NCI-H1436 (cell line): ENCODE results near the gene TMC3.
"Not testable (repeated sequence)": the region's sequence is repeated elsewhere in the genome, so short reads cannot be mapped to it uniquely, and the experiment has no call there.

Experiments
- DNase-seq: peaks from one replicate; lab custom pipeline; 2025; lab: John Stamatoyannopoulos, UW

TMC3 gene

GRCh38 chr15:81373775-81374395, at the start of gene TMC3:
Gene TMC3 (minus strand): TSS chr15:81374213. CDS start chr15:81374077, 136 bp downstream.
- DNase-seq = no peak

- DNase-seq = no peak
These were observed 47.4 kb upstream of the TMC3 start for GRCh38 chr15:81421461-81421860.

- DNase-seq = no peak
These were observed 45.4 kb upstream of the TMC3 start for GRCh38 chr15:81419332-81419943.

GRCh38 chr15:81418891-81419290, 44.9 kb upstream of the TMC3 start:
- DNase-seq = no peak

- DNase-seq = no peak
These were observed 44.4 kb upstream of the TMC3 start for GRCh38 chr15:81418444-81418843.

- DNase-seq = not testable (repeated sequence)
These were observed 40.4 kb upstream of the TMC3 start for GRCh38 chr15:81414274-81414968.

- no peak for DNase-seq
These were observed 39.8 kb upstream of the TMC3 start for GRCh38 chr15:81413851-81414250.

- no peak for DNase-seq
These were observed 38.1 kb upstream of the TMC3 start for GRCh38 chr15:81411969-81412633.

GRCh38 chr15:81411051-81411450, 37.0 kb upstream of the TMC3 start:
- no peak for DNase-seq

- DNase-seq = peak; percentile 79
These were observed 36.3 kb upstream of the TMC3 start for GRCh38 chr15:81410318-81410753.

- no peak for DNase-seq
These were observed 33.7 kb upstream of the TMC3 start for GRCh38 chr15:81407718-81408117.

- no peak for DNase-seq
These were observed 33.2 kb upstream of the TMC3 start for GRCh38 chr15:81407176-81407575.

GRCh38 chr15:81400640-81401236, 26.7 kb upstream of the TMC3 start:
- peak; percentile 14 for DNase-seq

- DNase-seq = no peak
These were observed 25.0 kb upstream of the TMC3 start for GRCh38 chr15:81398910-81399551.

- no peak for DNase-seq
These were observed 24.4 kb upstream of the TMC3 start for GRCh38 chr15:81398456-81398855.

- DNase-seq = no peak
These were observed 20.6 kb upstream of the TMC3 start for GRCh38 chr15:81394603-81395002.

- DNase-seq = no peak
These were observed 17.6 kb upstream of the TMC3 start for GRCh38 chr15:81391657-81392056.

- no peak for DNase-seq
These were observed 14.4 kb upstream of the TMC3 start for GRCh38 chr15:81388436-81388770.

GRCh38 chr15:81387621-81388435, 13.8 kb upstream of the TMC3 start:
- DNase-seq = no peak

GRCh38 chr15:81386947-81387346, 12.9 kb upstream of the TMC3 start:
- no peak for DNase-seq

- DNase-seq = no peak
These were observed 11.7 kb upstream of the TMC3 start for GRCh38 chr15:81385721-81386076.
